DMS153 treated with DMSO at 0.1 percent for 48 hours (cell line): ENCODE measurements around the gene GREM2.

Experiments used
- DNase-seq: peaks from one replicate; lab custom pipeline; 2025; ENCODE audit not compliant: unreplicated experiment; lab: John Stamatoyannopoulos, UW

Gene GREM2

DNA sequence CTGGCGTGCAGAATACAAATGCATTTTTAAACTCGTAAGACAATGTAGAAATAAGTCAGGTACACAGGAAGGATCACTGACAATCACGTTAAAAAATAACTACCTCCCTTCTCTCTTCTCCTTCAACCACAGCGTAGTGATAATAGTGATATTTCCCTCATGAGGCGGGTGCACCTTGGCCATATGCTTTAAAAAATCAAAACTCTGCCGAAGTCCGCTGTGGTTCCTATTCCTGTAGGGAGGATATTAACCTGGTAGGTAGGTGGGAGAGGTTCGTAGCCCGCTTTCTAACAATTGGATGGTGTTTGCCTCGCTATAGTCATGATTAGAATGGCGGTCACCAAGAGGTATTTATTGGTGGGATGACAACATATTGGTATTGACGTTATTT lies 732 bp downstream of the GREM2 start:
- no peak for DNase-seq

DNA sequence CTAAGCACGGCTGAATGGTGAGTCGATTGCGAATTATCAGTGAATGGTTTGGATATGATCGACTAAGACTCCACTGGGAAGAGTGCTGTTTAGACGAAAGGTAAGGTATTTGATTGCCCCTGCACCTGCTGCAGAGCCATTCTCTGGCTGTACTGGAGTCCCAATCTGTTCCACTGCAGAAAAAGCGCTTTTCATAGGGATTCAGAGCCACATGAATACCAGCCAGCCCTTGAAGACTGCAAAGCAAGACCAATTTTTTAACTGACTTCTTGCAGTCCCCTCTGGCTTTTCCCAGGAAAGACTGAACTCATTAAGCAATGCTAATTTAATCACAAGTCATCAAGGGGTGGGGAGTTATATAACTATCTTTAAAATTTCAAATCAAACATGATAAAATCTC lies 1.3 kb downstream of the GREM2 start:
- no peak for DNase-seq

DNA sequence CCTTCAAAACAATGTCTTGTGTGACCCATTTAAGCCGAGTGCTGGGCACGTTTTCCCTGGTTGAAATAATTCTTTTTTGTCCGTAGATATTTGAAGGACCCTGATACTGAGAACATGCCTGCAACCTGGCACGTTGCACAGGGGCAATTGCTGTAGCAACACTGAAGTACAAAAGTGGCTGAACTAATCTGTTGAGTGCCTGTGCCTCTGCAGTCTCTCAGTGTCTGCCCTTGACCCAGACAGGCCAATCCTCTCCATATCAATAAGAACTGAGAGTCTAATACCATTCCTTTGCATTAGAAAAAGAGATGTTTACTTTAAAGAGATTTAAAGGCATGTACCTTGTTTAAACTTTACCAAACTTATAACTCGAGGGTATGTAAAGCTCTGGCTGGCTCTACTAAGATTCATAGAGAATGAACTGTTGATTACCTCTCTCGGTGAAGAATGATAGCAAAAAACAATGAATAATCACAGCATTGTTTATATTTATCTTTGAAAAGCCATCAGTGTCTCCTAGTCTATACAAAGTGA lies 2.4 kb downstream of the GREM2 start:
- DNase-seq = no peak

DNA sequence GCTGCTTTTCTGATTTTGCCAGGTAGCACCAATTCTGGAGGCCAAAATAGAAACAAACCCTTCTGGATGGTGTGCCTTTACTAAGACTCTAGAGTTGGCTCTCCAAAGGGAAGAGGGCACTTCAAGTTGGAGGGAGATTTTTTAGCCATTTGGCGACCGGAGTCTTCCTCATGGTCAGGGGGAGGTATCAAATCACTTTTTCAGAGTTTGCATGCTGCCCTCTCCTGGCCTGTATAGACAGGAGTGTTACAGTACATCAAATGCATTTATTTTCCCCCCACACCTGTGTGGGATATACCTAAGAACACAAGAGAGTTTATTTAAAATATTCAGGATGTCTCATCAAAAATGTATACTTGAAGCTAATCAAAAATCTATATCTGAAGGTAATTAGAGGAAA lies 3.2 kb downstream of the GREM2 start:
- no peak for DNase-seq

DNA sequence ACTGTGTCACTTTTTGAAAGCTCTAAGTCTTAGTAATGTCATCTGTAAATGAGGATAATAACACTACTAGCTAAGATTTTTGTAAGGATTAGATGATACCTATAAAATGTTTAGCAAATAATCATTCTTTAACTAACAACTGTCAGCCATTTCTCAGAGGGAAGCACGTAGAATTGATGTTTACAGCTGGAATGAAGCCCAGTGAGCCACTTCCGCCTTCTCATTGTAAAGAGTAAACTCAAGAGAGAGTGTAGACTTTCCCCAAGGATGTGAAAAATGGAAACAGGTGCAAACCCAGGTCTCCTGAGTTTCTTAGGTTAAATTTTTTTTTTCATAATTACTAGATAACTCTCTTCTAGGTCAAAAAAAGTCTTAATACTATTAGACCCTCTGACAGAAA lies 4.9 kb downstream of the GREM2 start:
- DNase-seq = no peak

DNA sequence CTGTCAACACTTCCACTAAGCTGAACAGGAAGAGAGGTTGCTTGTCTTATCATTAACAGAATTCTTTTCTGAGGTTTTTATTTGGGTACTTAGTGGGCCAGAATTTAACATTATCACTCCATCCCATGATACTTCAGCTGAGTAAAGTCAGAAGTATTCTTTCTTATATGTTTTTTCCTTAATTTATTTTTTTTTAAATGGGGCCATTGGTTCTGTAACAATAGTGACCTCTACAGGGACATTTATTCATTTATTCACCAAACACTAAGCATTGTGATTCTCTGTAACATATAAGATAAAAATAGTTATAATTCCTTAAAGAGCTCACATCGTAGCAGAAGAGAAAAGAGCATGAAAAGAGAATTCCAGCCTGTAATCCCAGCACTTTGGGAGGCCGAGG lies 9.8 kb downstream of the GREM2 start:
- DNase-seq = no peak

DNA sequence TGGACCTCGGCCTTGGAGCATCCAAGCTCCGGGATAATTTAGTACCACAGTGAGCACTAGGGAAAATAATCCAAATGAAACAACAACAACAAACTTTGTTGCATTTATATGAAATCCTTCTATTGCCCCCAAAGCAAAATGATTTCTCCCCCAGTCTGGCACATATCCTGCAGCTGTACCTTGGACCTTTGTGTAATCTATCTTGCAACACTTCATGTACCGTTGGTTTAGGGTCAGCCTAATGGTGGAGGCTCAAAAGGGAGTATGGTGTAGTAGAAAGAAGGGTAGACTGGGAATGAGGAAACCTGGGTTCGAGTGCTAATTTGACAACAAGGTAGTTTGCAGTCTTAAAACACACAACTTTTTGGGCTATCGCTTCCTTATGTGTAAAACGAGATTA lies 12.1 kb downstream of the GREM2 start:
- DNase-seq = no peak

DNA sequence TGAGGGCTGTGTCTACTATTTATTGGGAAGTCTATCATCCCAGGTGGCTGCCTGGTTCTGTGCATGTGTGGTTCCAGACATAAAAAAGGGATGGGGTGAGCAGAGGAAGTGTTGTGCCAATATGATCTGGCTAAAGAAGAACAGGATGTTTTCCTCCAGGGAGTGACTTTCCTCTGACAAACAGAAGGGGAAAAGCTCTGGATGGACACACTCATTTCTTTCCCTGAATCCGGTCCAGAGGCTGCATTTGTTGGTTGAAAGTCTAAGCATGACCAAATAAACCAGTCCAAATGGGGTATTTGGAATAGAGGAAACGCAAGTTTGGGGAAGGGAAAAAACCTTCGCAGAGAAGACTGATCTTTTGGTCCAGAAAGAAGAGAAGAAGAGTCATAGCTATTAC lies 12.7 kb downstream of the GREM2 start:
- no peak for DNase-seq

DNA sequence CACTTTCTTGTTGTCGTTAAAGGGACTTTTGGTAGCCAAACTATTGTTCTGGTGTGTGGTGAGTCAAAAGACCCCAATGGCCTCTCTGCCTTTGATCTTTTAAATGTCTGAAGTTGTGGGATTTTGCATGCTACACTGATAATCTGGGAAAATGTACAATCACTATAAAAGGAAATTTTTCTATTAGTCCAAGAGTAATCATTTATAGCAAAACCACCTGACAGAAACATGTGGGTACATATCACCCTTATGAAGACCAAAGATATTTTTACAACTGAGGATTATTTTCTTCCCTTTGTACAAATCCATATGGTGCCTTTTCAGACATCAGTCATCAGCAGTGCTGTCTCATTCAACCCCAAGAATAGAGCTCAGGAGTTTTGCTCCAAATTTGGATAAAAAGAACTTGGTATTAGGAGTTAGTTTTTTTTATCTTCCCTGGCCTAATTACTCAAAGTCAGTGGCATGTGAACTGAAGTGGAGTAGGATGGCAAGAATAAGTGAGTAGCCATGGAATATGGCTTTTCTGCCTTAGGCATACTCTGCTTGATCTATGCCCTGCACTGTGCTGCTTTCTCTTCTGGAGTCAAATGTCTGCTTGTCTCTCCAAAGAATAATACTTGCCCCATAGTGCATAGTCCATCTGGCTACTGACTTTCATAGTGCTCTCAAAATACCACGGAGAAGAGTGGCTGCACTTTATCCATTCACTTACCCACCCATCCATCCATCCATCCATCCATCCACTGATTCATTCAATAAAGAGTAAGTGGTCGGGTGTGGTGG lies 13.5 kb downstream of the GREM2 start:
- no peak for DNase-seq

DNA sequence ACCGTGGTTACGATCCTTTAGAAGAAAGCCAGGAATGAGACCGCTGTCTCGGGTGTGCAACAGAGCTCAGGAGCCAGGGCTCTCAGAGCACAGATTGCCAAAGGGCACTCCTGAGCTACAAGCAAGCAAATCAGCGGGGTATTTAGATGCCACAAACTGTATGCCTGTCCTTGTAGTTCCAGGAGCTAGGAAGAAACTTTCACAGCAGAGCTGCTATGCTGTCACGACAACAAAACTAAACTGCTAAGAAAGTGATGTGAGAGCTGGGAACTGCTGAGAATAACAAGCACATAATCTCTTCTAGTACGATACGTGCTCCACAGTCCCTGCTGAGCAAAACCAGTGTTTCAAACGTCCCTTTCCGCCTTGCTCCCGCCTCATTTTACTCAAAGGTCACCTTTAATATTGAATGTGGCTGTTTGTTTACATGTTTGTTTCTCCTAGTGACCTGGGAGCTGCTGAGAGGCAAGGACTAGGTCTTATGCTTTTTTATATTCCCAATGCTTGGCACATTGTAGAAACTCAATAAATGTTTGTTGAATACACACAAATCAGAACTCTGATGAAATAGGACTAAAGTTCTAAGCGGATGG lies 14.7 kb downstream of the GREM2 start:
- DNase-seq = no peak

DNA sequence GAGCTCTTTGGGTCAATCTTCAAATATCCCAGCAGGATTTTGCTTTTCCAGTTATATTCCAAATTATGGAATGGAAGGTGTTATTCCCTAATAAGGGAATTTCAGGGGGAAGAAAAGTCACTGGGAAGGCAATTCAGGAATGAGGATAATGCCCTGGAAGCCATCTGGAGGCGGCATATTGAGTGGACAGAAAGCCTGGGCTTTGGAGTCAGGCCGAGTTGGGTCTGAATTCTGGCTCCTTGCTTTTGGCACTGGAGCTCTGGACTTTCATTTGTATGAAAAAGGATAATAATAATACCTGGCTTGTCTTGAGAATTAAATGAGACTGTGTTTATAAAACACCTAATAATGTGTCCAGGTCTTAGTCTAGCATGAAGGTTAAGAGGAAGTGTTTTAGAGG lies 16.5 kb downstream of the GREM2 start:
- no peak for DNase-seq

DNA sequence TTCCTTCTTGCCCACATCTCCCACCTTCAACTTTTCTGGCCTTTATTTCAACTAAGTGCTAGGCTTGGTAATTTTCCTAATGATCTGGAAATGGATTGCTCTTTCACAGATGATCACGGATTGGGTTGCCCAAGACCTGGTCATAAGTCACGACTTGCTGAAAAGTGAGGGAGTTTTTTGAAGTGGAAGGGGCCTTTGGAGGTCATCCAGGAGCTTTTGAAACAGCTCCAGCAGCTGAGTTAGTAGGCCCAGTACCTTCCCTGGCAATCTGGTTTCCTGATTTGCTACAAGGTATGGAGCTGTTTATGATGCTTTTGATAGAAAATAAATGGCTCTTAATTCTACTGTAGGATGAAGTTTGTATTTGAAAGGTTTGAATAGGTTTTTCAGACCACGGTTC lies 20.4 kb downstream of the GREM2 start:
- no peak for DNase-seq

DNA sequence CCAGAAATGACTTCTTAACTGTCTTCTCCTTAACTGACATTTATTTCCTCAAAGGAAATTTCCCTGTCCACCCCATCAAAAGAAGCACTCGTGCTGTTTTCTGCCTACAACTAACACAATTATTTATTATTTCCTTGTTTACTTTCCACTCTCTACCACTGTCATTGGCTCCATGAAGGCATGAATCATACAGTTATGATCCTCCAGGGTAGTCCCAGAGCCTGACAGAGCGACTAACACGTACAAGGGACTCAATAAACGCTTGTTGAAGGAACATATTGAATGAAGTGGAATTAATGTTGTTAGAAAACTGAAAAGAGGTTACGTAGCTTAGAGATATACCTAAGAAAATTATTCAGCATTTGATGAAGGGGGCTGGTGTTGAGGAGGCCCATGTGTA lies 20.9 kb downstream of the GREM2 start:
- no peak for DNase-seq

DNA sequence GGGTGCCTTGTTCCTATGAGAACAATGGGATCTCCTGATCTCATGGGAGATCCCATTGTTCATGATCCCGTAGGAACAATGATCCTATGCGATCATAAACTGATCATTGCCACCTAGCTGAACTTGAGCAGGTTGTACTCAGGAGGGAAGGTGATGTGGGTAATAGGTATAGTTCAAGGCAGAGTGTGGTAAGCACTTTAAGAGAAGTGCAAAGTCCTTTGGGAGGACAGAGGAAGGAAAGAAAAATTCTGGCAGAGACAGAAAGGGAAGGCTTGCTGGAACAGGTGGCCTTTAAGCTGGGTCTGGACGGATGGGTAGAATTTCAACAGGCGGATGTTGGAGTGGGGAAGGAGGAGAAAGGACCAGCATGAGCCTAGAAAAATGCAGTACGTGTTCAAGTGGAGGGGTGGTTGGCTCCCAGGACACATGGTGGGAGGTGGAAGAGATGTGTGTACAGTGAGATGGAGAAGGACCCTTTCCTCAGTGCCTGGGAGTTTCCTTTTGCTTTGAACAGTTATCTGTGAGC lies 22.3 kb downstream of the GREM2 start:
- DNase-seq = no peak

DNA sequence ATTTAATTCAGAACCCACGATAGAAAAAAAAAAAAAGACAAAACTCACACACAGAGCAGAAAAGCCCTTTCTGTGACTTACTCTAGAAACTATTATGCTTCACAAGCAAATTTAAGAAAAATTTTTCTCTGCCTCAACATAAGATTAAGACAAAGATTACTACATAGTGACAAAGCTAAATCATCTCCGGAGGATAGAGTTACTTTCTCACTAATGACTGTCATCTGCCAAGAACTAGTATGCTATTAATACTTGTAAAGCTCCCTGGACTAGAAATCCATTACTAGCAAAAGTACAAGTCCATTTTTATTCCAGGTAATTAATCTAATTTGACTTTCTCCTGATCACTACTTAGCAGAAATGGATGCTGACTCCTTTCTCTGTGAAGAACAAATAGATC lies 25.9 kb downstream of the GREM2 start:
- no peak for DNase-seq

DNA sequence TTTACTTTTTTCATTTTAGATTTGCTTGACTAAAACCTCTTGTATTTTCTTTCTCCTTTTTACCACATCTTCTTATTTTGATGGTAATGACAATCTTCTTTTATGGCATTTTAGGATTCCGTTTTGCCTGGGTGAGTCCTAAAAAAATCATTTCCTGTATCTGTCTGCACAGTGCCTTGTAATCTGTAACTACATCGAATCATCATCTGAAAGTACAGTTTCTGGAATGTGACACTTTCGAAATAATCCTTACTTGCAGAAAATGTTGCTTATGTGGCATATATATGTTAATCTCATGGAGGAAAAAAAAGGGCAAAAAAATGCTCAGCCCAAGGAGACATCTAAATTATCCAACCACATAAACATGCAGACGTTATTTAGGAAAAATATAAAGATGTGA lies 29.0 kb downstream of the GREM2 start:
- no peak for DNase-seq

DNA sequence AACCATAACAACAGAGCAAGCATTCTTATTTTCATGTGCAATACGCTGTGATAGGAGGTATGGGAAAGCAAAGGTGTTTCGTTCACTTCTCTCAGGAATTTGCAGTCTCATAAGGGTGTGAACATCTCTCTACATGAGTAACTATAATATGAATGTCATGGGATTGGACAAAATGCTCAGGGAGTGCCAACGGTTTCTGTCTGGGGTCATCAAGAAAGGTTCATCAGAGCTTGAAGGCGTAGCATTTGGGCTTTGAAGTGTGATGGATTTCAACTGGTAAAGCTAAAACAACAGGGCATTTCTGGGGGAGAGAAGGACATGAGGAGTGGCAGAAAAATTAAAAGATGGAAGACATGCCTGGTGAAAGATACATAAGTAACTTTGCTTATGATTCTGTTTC lies 32.4 kb downstream of the GREM2 start:
- no peak for DNase-seq

DNA sequence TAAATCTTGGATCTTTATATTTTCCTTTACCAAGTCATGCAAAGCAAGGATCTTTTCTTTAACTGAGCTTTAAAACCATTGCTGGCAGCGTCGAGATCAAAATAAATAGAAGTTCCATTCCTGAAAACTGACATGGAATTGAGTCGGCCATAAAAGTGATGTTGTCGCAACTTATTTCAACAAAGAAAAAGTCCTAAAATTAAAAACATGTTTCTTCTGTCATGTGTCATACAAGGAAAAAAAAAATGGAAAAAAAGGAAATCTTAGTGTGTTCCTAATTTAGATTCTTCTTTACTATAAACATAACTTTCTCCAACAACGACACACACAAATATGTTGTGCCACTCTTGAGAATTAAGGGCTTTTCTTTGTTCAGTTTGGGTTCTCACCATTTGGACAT lies 34.9 kb downstream of the GREM2 start:
- DNase-seq = no peak

DNA sequence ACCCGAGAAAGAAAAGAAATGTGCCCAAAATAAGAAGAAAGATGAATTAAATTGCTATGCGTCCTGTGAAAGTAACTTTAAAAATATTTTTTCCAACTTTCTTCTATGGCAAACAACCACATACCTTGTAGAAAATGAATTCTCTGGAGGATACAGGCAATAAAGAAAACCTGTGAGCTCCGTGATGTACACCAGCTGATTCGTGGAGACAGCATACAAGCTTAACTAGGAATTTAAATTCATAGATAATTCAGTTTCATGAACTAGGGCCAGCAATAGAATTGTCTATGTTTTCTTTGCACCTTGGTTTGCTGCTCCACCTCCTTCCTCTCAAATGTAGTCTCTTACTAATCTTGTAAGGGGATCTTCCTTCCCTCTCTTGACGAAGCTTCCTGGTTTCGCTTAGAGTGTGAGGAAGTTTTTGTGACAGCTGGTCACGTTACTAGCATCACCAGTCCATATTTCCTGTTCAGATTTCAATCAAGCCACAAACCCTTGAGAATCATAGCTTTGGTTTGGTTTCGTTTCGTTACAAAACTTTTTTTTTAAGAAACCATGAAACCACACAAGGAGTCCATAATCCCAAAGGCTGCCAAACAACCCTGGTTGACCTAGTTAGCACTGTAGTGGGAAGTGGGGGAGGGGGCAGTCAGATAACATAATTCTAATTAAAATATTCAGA lies 35.8 kb downstream of the GREM2 start:
- no peak for DNase-seq

DNA sequence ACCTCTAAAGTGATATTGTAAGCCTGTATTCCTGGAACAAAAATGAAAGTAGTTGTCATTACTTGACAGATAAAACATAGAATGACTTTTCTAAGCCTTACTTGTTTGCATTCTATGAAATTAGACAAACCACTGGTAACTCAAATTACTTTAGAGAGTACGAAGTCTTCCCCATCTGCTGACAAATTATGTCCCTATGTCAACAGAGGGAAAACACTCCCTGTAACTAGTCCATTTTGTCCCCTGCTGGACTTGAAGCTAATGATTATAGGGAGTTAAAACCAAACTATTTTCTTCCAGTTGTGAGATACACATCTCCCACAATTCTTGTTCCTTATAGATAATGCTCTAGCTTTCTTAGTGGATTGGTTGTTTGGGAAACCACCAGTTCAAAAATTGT lies 39.6 kb downstream of the GREM2 start:
- DNase-seq = no peak

DNA sequence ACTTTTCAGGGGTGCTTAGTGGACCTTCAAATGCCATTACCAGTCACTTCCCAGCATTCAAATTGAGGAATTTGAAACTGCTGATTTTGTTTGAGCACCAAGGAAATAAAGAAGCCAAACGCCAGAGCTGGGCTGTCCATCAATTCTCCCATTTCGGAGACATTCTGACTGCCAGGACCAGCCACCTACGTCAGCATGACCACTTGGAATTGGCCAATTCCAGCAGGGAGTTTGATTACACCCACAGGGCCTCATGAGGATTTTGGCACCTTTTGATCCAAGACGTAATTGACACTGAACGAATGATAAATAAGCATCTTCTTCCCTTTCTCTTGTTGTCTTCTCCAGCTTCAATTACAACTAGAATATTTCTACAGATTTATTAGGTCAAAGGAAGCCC lies 40.2 kb downstream of the GREM2 start:
- DNase-seq = no peak

DNA sequence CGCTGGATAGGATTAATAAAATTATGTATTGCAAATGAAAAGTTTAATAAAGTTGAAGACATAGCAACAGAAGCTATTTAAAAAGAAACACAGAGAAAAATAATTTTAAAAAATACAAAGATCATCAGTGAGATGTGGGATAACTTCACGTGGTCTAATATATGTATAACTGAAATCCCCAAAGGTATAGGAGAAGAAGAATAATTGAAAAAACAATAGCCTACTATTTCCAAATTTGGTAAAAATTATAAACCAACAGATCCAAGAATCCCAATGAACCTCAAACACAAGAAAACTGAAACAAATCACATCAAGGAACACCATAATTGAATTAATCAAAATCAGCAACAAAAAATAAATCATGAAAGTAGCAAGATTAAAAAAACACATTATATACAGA lies 44.9 kb downstream of the GREM2 start:
- DNase-seq = no peak
